SHP77 treated with DMSO at 0.1 percent for 48 hours (cell line): ENCODE measurements around the gene TRIM71.
A peak's percentile ranks its signal among the peaks of the same experiment; 100 is the strongest.
"Not testable (repeated sequence)": the region's sequence is repeated elsewhere in the genome, so short reads cannot be mapped to it uniquely, and the experiment has no call there.

Experiments
- DNase-seq: peaks from one replicate; lab custom pipeline; 2025; lab: John Stamatoyannopoulos, UW

Gene TRIM71

GRCh38 chr3:32817558-32818228 lies at the start of gene TRIM71:
TRIM71 (plus strand) TSS chr3:32817997; CDS start chr3:32818081, 84 bp downstream.
- no peak for DNase-seq

GRCh38 chr3:32778389-32778788 lies 39.4 kb upstream of the TRIM71 start:
- DNase-seq: no peak

DNA sequence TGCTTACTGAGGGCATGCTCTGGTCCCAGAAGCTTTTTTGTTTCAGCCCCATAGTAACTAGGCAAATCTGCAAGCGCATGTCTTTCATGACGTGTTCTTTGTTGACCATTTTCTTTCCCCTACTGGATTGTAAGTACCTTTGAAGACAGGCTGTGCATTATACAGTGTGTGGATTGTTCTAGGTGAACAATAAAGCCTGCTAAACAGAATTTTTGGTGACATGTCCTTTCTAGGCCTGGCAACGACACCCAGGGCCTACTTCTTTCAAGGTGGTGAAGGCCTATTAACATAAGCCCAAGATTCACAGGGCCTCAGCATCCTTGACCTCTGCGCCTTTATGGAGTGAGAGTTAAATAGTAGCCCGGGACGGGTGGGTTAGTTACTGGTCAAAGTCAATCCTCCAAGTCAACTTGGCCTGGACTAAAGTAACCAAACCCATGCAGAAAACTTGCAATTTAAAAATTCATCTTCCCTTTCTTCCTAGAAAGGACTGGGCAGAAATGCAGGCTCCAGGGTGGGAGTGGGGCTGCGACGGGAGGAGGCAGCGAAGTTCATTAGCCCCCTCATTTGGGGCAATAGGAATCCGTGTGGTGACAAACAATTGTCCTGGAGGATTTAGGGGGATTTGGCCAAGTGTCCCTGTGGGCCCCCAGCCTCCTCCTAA lies 37.6 kb upstream of the TRIM71 start:
- DNase-seq: no peak

GRCh38 chr3:32780735-32781210 lies 37.0 kb upstream of the TRIM71 start:
- DNase-seq: peak; percentile 14

DNA sequence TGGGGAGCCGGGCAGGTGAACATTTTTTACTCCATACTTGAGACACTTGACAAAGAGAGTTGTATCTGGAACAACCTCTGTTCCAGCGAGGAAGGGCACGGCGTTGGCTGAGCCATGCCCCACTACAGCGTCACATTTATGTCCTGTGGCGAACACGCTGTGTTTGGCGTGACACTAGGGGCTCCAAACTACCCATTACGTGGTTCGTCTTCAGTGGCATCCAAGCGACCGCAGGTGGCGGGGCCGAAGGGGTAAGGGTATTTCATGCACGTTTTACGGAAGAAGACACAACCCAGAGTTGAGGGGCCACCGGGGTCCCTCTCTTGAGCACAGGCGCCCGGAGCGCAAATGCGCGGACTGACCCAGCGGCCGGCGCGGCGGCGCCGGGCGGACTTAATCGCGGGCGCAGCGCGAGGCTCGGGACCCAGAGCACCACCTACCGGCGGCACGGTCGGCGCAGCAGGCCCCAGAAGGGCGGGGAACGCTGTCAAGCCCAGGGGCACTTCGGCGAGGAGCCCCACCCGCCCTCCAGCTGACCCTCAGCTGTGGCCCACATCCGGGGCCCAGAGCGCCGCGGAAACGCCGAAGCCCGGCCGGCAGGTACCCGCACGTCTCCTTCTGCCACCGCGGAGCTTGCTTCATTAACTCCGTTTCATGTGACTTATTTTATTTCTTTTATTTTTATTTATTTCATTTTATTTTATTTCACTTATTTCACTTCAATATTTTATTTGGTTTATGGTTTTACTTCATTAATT lies 36.4 kb upstream of the TRIM71 start:
- DNase-seq: peak; percentile 70

DNA sequence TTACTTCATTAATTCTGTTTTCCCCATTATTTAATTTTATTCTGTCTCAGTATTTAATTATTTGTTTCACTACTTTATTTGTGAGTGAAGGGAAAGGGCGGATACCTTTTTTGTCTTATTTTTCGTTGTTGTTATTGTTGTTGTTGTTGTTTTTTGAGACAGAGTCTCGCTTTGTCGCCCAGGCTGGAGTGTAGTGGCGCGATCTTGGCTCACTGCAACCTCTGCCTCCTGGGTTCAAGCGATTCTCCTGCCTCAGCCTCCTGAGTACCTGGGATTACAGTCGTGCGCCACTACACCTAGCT lies 35.9 kb upstream of the TRIM71 start:
- DNase-seq: not testable (repeated sequence)

- no peak for DNase-seq
These were observed 35.4 kb upstream of the TRIM71 start for GRCh38 chr3:32782407-32782806.

DNA sequence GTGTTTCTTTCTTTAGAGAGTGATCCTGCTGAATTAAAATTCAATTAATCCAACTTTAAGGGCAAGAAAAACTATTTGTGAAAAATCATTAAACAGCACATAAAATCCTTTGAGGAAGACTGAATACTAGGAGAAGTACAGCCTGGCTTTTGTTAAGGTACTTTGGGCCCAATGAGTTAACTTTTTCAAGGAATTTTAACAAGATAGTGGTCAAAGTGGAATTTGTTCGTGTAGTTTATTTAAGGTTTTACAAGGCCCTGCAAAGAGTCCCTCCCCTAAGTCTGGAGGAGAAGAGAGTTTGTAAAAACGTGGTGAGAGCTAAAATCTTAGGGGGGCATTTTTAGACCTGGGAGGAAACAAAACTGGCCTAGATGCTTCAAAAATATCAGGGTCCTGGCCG lies 26.0 kb upstream of the TRIM71 start:
- no peak for DNase-seq

DNA sequence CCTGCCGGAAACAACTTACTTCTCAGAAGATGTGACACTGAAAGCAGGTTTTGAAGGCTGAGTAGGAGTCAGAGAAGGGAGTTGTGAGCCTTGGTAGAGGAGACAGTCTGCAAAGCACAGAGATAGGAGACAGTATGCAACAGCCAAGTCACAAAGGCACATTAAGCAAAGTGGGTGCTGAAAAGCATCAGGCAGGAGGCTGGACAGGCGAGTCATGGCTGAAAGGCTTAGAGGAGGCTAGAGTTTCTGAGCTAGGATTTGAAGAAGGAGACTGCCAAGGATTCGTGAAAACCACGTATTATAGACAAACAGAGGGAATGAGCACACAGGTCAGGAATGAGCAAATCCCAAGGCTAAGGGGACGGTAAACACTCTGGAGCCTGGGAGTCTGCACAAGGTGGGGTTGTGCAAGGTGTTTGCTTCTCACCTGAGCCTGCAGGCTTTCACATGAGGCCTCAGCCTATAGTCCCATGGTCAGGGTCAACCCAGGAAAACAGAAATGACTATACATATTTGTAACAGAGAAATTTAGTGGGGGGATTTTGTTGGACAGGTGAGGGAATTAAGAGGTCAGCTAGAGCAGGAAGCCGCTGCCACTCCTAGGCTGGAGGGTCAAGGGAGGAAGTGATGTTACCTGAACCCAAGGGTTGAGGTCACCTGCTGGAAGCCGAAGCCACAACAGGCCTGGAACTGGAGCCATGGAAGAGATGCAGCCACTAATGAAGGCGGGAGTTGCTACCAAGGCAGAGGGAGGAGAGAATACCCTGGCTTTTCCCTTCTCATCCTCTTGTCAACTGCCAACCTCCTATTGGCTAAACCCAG lies 23.1 kb upstream of the TRIM71 start:
- DNase-seq: no peak

DNA sequence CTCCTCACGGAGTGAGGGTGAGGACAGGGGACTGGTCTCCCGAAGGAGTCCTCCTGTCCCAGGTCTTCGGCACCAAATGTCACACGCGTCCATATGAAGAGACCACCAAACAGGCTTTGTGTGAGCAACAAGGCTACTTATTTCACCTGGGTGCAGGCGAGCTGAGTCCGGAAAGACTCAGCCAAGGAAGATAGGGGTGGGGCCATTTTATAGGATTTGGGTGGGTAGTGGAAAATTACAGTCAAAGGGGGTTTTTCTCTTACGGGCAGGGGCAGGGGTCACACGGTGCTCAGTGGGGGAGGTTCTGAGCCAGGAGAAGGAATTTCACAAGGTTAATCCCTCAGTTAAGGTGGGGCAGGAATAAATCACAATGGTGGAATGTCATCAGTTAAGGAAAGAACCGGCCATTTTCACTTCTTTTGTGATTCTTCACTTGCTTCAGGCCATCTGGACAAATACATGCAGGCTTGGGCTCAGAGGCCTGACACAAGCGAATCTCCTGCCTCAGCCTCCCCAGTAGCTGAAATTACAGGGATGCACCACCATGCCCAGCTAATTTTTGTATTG lies 21.3 kb upstream of the TRIM71 start:
- DNase-seq: not testable (repeated sequence)

DNA sequence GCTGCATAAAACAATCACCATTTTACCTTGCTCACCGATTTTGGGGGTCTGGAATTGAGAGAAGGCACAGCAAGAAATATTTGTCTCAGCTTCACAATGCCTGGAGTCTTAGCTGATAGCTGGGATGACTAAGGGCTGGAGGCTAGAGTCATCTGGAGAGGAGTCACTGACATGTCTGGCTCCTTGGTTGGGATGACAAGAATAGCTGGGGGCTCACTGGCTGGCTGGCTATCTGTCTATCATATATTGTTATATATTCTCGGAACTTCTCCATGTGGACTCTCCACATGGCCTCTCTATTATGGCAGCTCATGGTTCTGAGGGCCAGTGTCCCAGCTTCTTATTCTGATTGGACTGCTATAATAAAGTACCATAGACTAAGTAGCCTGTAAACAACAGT lies 20.0 kb upstream of the TRIM71 start:
- DNase-seq: no peak

GRCh38 chr3:32801440-32801839 lies 16.4 kb upstream of the TRIM71 start:
- DNase-seq: not testable (repeated sequence)

- DNase-seq: no peak
These were observed 4.6 kb upstream of the TRIM71 start for GRCh38 chr3:32813180-32813579.

- no peak for DNase-seq
These were observed 3.4 kb upstream of the TRIM71 start for GRCh38 chr3:32814361-32814760.

DNA sequence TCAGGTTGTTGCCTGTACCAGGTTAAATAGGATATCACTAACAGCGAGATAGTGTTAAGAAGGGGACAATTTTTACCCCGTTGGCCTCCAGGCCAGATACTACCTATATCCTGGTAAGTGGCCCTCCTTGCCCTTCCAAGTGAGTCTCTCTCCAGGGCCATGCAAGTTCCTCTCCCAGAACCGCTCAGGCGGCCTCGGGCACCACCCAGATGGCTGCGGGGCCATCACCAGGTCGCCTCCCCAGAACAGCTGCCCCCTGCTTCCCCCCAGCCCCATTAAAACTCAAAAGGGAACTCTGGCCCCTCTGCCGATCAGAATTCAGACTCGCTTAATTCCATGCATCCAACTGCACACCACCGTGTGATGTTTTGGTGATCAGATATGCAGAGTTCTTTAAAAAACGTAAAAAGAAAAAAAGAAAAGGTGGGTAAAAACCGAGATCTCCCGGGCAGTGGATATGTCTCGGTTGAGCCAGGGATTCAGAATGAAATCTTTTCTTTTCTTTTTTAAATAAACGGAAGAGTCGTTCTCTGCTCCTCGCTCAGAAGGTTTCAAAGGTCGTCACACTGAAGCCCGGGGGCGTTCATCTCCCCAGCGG lies 1.9 kb upstream of the TRIM71 start:
- DNase-seq: no peak

DNA sequence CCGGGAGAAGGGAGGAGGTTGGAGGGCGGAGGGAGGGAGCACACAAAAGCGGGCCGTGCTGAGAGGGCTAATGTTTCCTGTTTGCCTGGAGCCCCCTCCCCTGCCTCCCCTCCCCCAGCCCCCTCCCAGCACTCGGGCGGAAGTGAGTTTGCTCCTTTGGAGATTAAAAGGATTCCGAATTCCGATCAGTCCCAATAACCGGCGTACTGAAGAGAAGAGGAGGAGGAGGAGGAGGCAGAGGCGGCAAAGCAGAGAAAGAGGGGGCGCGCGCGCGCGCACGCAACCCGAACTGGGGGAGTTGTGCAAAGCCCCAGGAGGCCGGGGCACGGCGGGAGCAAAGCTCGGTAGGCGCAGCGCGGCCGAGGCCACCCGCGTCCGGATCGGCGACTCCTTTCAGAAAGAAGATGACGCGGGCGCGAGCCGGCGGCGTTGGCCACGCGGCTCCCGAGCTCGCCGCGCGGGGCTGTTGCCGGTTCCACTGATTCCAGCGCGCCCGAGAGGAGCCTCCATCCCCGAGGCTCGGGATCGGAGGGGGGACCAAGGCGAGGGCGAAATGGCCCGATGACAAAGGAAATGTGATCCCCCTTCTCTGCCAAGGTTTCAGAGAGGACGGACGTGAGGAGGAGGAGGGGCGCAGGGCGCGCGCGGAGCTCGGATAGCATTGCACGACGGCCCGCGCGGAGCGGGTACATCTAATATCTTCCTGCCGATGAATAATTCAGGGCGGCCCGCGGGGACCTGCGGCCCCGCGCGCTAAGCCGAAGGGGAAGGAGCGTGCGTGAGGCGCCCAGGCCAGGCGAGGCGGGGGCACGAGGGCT lies 1.1 kb upstream of the TRIM71 start:
- DNase-seq: no peak

- no peak for DNase-seq
These were observed 590 bp upstream of the TRIM71 start for GRCh38 chr3:32817257-32817557.

GRCh38 chr3:32818229-32818969 lies 602 bp downstream of the TRIM71 start:
- no peak for DNase-seq

DNA sequence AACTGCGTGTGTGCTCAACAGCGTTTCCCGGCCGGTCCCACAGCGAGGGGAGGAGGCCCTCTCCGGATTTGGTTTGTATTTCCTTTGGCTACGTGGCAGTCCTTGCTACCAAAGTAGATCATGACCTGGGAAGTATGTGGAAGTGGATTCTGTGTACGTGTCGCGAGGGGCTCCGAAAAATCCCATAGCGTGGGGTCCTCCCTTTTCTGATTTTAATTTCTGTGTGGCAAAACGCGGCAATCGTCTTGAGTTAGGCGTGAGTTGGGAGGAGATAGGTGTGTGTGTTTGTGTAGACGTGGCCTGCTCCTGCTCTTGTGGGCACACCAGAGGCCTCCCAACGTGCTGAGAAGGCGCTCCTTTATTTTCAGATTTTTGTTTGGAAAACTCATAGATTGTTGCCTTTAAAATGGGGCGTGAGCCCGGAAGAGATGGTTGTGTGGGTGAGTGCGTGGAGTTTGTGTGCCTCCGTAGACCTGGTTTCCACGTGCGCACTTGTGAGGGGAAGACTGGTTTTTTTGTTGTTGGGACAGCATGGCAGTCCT lies 1.2 kb downstream of the TRIM71 start:
- no peak for DNase-seq
